Endothelial cell (in vitro differentiated cells): ENCODE measurements around the gene GPNMB. TPM values are rescaled to one million over a fixed set of nuclear protein-coding genes. Genes with fewer than 3 reads are reported as not detected.
"Not testable (repeated sequence)": the region's sequence is repeated elsewhere in the genome, so short reads cannot be mapped to it uniquely, and the experiment has no call there.

Experiments
- DNase-seq: peaks from one replicate; pipeline ENCODE4 v3.0.0; 2021; ENCODE audit warnings: low spot score
- H3K27ac Mint-ChIP-seq: one replicate; pipeline ENCODE4 v1.8.0; 2021; ENCODE audit warnings: mixed read lengths, inconsistent platforms; ENCODE audit not compliant: unreplicated experiment
- H3K27me3 Mint-ChIP-seq: one replicate; pipeline ENCODE4 v1.8.0; 2021; ENCODE audit warnings: mild to moderate bottlenecking, moderate library complexity, mixed read lengths, inconsistent platforms; ENCODE audit not compliant: unreplicated experiment
- H3K36me3 Mint-ChIP-seq: one replicate; pipeline ENCODE4 v1.8.0; 2021; ENCODE audit warnings: mild to moderate bottlenecking, low read depth, mixed read lengths, inconsistent platforms; ENCODE audit not compliant: unreplicated experiment
- H3K4me1 Mint-ChIP-seq: one replicate; pipeline ENCODE4 v1.8.0; 2021; ENCODE audit warnings: mild to moderate bottlenecking, mixed read lengths, inconsistent platforms; ENCODE audit not compliant: unreplicated experiment
- H3K4me3 Mint-ChIP-seq: one replicate; pipeline ENCODE4 v1.8.0; 2021; ENCODE audit warnings: mild to moderate bottlenecking, mixed read lengths, inconsistent platforms; ENCODE audit not compliant: unreplicated experiment
- H3K9me3 Mint-ChIP-seq: one replicate; pipeline ENCODE4 v1.8.0; 2021; ENCODE audit warnings: mixed read lengths, inconsistent platforms; ENCODE audit not compliant: unreplicated experiment
- total RNA-seq: library from RNA; stranded (reverse); fragmentation: NEBNext Ultra II Directional; extraction: Animal tissue kit (Norgen Biotek cat#: 25700); gene quantifications from one replicate; pipeline ENCODE4 v1.2.1, GENCODE V29; 2021; ENCODE audit not compliant: unreplicated experiment
- TF ChIP-seq, protein P1 (sequence below): fragments of 200-600 bp; sonication (generic); IDR thresholded peaks from one replicate; pipeline ENCODE4 v1.5.0; 2021; ENCODE audit warnings: antibody characterized with exemption; ENCODE audit not compliant: unreplicated experiment

The GPNMB gene
- total RNA-seq, 1 donor from 2014 or later: 0.49 TPM

DNA sequence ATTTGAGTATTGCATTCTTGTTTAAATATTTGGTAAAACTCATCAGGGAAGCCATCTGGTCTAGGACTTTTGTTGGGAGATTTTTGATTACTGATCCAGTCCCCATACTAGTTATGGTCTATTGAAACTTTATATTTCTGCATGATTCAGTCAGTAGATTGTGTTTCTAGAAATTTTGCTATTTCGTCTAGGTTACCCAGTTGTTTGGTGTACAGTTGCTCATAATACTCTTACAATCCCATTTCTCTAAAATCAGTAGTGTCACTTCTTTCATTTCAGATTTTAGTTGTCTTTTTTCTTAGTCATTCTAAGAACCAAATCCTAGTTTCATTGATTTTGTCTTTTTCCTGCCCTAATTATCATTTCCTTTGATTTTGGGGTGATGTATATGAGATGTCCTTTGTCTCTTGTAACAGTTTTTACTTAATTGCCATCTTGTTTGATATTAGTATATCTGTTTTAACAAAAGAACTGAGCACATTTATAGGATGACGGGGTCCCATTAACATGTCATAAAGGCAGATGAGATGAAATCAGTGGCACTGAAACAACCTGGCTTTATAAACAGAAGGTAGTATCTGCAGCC lies 60.5 kb downstream of the GPNMB start:
- Mint-ChIP-seq H3K27ac (no peak overlapping the region), H3K9me3 (no peaks in the 10 kb centered on the region), H3K27me3 (no peaks in the 10 kb centered on the region), H3K4me1 (no peaks in the 10 kb centered on the region), H3K36me3 (peaks cover 34% of the 10 kb centered on the region), H3K4me3 (no peak overlapping the region)
- DNase-seq: no peak
- TF ChIP-seq, protein P1, sequence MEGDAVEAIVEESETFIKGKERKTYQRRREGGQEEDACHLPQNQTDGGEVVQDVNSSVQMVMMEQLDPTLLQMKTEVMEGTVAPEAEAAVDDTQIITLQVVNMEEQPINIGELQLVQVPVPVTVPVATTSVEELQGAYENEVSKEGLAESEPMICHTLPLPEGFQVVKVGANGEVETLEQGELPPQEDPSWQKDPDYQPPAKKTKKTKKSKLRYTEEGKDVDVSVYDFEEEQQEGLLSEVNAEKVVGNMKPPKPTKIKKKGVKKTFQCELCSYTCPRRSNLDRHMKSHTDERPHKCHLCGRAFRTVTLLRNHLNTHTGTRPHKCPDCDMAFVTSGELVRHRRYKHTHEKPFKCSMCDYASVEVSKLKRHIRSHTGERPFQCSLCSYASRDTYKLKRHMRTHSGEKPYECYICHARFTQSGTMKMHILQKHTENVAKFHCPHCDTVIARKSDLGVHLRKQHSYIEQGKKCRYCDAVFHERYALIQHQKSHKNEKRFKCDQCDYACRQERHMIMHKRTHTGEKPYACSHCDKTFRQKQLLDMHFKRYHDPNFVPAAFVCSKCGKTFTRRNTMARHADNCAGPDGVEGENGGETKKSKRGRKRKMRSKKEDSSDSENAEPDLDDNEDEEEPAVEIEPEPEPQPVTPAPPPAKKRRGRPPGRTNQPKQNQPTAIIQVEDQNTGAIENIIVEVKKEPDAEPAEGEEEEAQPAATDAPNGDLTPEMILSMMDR: no peak

GRCh38 chr7:23308754-23309153 lies 62.2 kb downstream of the GPNMB start:
- no peaks in the 10 kb centered on the region for H3K9me3 Mint-ChIP-seq
- TF ChIP-seq, protein P1: no peak
- H3K4me3 Mint-ChIP-seq: no peak overlapping the region
- H3K27me3 Mint-ChIP-seq: no peaks in the 10 kb centered on the region
- H3K4me1 Mint-ChIP-seq: no peaks in the 10 kb centered on the region
- peaks cover 42% of the 10 kb centered on the region for H3K36me3 Mint-ChIP-seq
- no peak for DNase-seq
- no peak overlapping the region for H3K27ac Mint-ChIP-seq

GRCh38 chr7:23312141-23312540 lies 65.6 kb downstream of the GPNMB start:
- not testable (repeated sequence) for H3K4me3 Mint-ChIP-seq, DNase-seq, H3K27ac Mint-ChIP-seq, H3K27me3 Mint-ChIP-seq, H3K9me3 Mint-ChIP-seq, H3K4me1 Mint-ChIP-seq
- H3K36me3 Mint-ChIP-seq: peaks cover 42% of the 10 kb centered on the region

GRCh38 chr7:23315366-23315765 lies 68.8 kb downstream of the GPNMB start:
- no peaks in the 10 kb centered on the region for H3K9me3 Mint-ChIP-seq
- no peaks in the 10 kb centered on the region for H3K27me3 Mint-ChIP-seq
- H3K4me1 Mint-ChIP-seq: no peaks in the 10 kb centered on the region
- no peak for DNase-seq
- peaks cover 51% of the 10 kb centered on the region for H3K36me3 Mint-ChIP-seq
- H3K27ac Mint-ChIP-seq: no peak overlapping the region
- TF ChIP-seq, protein P1: no peak
- no peak overlapping the region for H3K4me3 Mint-ChIP-seq

Other genes with a start within 250 kb of the GPNMB start
- 93.8 TPM for gene HYCC1, start 232.6 kb upstream of the GPNMB start, total RNA-seq
- 44.8 TPM for gene KLHL7, start 141.0 kb upstream of the GPNMB start, total RNA-seq
- 32.4 TPM for gene NUP42, start 64.7 kb upstream of the GPNMB start, total RNA-seq
- 41.5 TPM for gene MALSU1, start 52.6 kb downstream of the GPNMB start, total RNA-seq
- 92.8 TPM for gene IGF2BP3, start 223.7 kb downstream of the GPNMB start, total RNA-seq